PC-9 (cell line): ENCODE data around the gene STX12.

ENCODE experiments used
- CTCF ChIP-seq: fragments of 200-600 bp; sonication (generic); conservative IDR thresholded peaks from 2 replicates; pipeline ENCODE4 v1.6.1; 2017; ENCODE audit warnings: mixed run types, antibody characterized with exemption, mild to moderate bottlenecking, moderate library complexity
- EZH2 ChIP-seq: fragments of 200-600 bp; sonication (generic); IDR thresholded peaks from 2 replicates; pipeline ENCODE4 v1.8.0; 2017; ENCODE audit warnings: antibody characterized with exemption, low read depth

DNA sequence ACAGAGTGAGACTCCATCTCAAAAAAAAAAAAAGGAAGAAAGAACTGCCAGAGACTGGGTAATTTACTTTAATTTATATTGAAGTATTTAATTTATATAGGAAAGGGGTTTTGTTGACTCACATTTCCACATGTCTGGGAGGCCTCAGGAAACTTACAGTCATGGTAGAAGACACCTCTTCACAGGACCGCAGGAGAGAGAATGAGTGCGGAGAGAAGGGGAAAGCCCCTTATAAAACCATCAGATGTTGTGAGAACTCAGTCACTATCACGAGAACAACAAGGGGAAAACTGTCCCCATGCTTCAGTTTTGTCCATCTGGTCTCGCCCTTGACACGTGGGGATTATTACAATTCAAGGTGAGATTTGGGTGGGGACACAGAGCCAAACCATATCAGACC, 31.8 kb downstream of the STX12 start:
- TF ChIP-seq CTCF (no peak), EZH2 (no peak)
